Transverse colon (tissue), 4 donors: ENCODE measurements around the gene AKR1C1. TPM values are rescaled to one million over a fixed set of nuclear protein-coding genes. Genes with fewer than 3 reads are reported as not detected.
A peak's percentile ranks its signal among the peaks of the same experiment; 100 is the strongest.
"Not testable (repeated sequence)": the region's sequence is repeated elsewhere in the genome, so short reads cannot be mapped to it uniquely, and the experiment has no call there.

Source experiments
- DNase-seq: peaks from one replicate; pipeline ENCODE4 v3.0.0-alpha.2; 2019
- H3K27ac ChIP-seq, 4 donors: fragments of 200-600 bp; sonication (generic); 2 replicates each; pipeline ENCODE4 v1.5.1; 2016 to 2018; ENCODE audit warnings: inconsistent platforms in 4 of 4
- H3K27me3 ChIP-seq: fragments of 200-600 bp; sonication (generic); 2 replicates; pipeline ENCODE4 v1.5.1; 2017; ENCODE audit warnings: inconsistent platforms
- H3K36me3 ChIP-seq, 4 donors: fragments of 200-600 bp; sonication (generic); 2 replicates each; pipeline ENCODE4 v1.5.1; 2017 to 2019; ENCODE audit warnings: inconsistent platforms in 4 of 4
- H3K4me1 ChIP-seq, 4 donors: fragments of 200-600 bp; sonication (generic); 2 replicates each; pipeline ENCODE4 v1.5.1; 2017 to 2020; ENCODE audit warnings: inconsistent platforms in 4 of 4
- H3K4me3 ChIP-seq, 4 donors: fragments of 200-600 bp; sonication (generic); 1 replicate in 1 of 4; 2 replicates in 3 of 4; pipeline versions ENCODE4 v1.5.1 to v1.6.1; 2017 to 2019; ENCODE audit warnings: inconsistent platforms in 4 of 4
- H3K9me3 ChIP-seq, 2 donors: fragments of 200-600 bp; sonication (generic); 2 replicates each; pipeline ENCODE4 v1.5.1; 2017 to 2019; ENCODE audit warnings: inconsistent platforms in 2 of 2
- CTCF ChIP-seq, 5 experiments: fragments of 200-600 bp in 3 of 5; fragments of 450-650 bp in 2 of 5; sonication (generic) in 3 of 5; IDR thresholded peaks; 1 replicate in 2 of 5; 2 replicates in 3 of 5; pipeline ENCODE4 v1.5.1; 2016 to 2017; ENCODE audit warnings: antibody characterized with exemption in 5 of 5, inconsistent platforms in 3 of 5, mild to moderate bottlenecking in 2 of 5, moderate library complexity in 1 of 5
- EP300 ChIP-seq: sonication (generic); formaldehyde crosslinking; IDR thresholded peaks from one replicate; pipeline ENCODE4 v1.6.1; 2017; ENCODE audit warnings: antibody characterized with exemption, low read depth
- POLR2A ChIP-seq: fragments of 450-650 bp; IDR thresholded peaks from one replicate; pipeline ENCODE4 v1.6.1; 2016; ENCODE audit warnings: antibody characterized with exemption, mild to moderate bottlenecking, moderate library complexity
- POLR2AphosphoS5 ChIP-seq, 3 donors: sonication (generic); formaldehyde crosslinking; IDR thresholded peaks; one replicate each; pipeline ENCODE4 v1.6.1; 2016; ENCODE audit warnings: antibody characterized with exemption in 3 of 3
- WGBS, 2 donors: methylation state at CpG; one replicate each; pipeline ENCODE4 v1.1.5; 2018; ENCODE audit warnings: low coverage in 1 of 2; 5-methylcytosine and 5-hydroxymethylcytosine counted together
- in situ Hi-C, 4 donors: fragments of 200-750 bp; cut with MboI; loops; one replicate each; pipeline versions ENCODE4 v1.15.0 to v1.15.1; 2017; ENCODE audit warnings: low sequenced_read_pairs in 3 of 4, low pct_ligation_motif_present in 1 of 4, low pct_unique_long_range_greater_than_20kb in 1 of 4
- intact Hi-C: fragments of 100-400 bp; cut with DNase I; formaldehyde crosslinking; loops from one replicate; pipeline ENCODE4 v1.15.1; 2023; ENCODE audit warnings: low total_unique reads
- total RNA-seq, 4 donors: library from RNA; depleted of rRNA; stranded (reverse); fragments of >200 nt; gene quantifications; one replicate each; pipeline ENCODE4 v1.1.0, GENCODE V29; 2016

Gene AKR1C1
- total RNA-seq: 10 to 100 TPM in 3 of 4 donors, 1 to 10 TPM in 1; 3.0 to 20.5 (median 14.2) TPM

- H3K4me3 ChIP-seq, H3K4me1 ChIP-seq, in situ Hi-C loops, H3K9me3 ChIP-seq, H3K36me3 ChIP-seq, DNase-seq, intact Hi-C loops, H3K27me3 ChIP-seq: not testable (repeated sequence)
- WGBS, 2 donors: 33 to 88% methylated on average over 1 to 6 of the region's 7 CpGs
- TF ChIP-seq POLR2A: peak; percentile 19
- peak; percentile 27 to 45 (median 35) for TF ChIP-seq POLR2AphosphoS5 (IDR thresholded peaks at IDR 0.05)
- H3K27ac ChIP-seq: peak within 1 kb of the TSS in 1 of 4 donors; percentile 41
Measured at GRCh38 chr10:4962876-4963814, at the start of gene AKR1C1. AKR1C1 (plus strand) TSS chr10:4963415; CDS start chr10:4963445, 30 bp downstream.

DNA sequence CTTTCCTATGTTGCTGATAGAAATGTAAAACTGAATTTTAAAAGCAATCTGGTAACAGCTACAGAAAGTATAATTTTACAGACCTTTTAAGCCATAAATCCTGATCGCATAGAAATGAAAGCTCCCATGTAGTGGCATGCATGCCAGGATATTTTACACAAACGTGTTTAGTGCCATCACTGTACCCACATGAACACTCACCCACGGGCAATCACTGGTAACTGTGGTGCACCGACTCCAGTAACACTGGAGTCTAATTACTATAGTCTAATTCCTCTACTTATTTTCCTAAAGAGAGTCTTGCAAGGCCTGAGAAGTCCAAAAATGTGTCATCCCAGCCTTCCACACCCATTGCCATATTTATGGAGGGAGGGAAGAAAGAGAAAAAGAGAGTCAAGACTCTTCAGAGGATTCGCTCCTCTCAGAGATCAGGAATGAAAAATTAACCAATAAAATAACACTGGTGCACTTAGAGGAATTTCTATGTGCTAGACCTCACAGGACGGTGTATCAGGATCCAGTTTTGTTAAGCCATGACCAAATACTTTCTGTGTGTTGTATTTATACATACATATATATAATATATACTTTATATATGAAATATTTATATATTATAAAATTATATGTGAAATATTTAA, 48.9 kb upstream of the AKR1C1 start:
- TF ChIP-seq POLR2AphosphoS5 (IDR thresholded peaks at IDR 0.05) (no peak), EP300 (no peak)
- no peaks in the 10 kb centered on the region for H3K9me3 ChIP-seq
- no peak overlapping the region for H3K27ac ChIP-seq
- 73 to 84% methylated on average over 6 of the region's 6 CpGs for WGBS, 2 donors
- no peak overlapping the region for H3K4me3 ChIP-seq
- no peaks in the 10 kb centered on the region for H3K27me3 ChIP-seq
- no peak for DNase-seq
- no peaks in the 10 kb centered on the region for H3K4me1 ChIP-seq
- H3K36me3 ChIP-seq: no peaks in the 10 kb centered on the region
- intact Hi-C loops (no loop called here), in situ Hi-C loops (no loop called here)

DNA sequence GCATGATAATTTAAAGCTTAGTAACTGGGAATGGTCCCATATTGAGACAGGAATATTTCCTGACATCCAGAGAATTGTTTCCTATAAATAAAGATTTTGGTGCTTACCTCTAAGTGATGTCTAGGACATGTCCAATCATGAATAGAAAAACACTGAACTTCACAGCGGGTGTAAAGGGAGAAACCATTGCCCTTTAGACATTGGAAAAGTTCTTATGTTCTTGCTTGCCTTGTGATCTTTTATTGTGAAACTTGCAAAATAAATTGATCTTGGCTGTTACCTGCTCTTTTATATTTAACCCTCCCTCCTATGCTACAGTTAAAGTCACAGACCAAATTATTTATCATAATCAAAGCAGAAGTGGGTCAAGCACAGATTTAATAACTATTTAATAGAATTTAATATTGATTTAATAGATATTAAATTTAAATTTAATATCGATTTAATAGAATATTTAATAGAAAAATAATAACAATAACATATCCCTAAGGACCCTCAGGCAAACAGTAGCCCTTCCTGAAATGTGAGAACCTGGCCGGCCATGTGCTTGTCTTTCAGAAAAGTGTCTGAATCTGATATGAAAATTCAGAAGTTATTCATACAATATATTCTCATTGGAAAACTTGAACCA, 47.0 kb upstream of the AKR1C1 start:
- H3K27me3 ChIP-seq: no peaks in the 10 kb centered on the region
- H3K9me3 ChIP-seq: no peaks in the 10 kb centered on the region
- 87 to 88% methylated on average over 3 of the region's 3 CpGs for WGBS, 2 donors
- no peak overlapping the region for H3K4me3 ChIP-seq
- H3K4me1 ChIP-seq: no peaks in the 10 kb centered on the region
- DNase-seq: no peak
- H3K36me3 ChIP-seq: no peaks in the 10 kb centered on the region
- in situ Hi-C loops: no loop called here
- no peak overlapping the region for H3K27ac ChIP-seq
- intact Hi-C loops: no loop called here
- no peak for TF ChIP-seq POLR2AphosphoS5 (IDR thresholded peaks at IDR 0.05)
- no peak for TF ChIP-seq CTCF (IDR thresholded peaks at IDR 0.05)
- TF ChIP-seq POLR2A: no peak
- TF ChIP-seq EP300: no peak

- TF ChIP-seq POLR2AphosphoS5 (IDR thresholded peaks at IDR 0.05) (no peak), EP300 (no peak), POLR2A (no peak), CTCF (IDR thresholded peaks at IDR 0.05) (no peak)
- no peaks in the 10 kb centered on the region for H3K36me3 ChIP-seq
- 56 to 86% methylated on average over 1 of the region's 1 CpG for WGBS, 2 donors
- H3K4me1 ChIP-seq: no peaks in the 10 kb centered on the region
- H3K4me3 ChIP-seq: no peak overlapping the region
- in situ Hi-C loops (no loop called here), intact Hi-C loops (no loop called here)
- no peak for DNase-seq
- no peaks in the 10 kb centered on the region for H3K27me3 ChIP-seq
- H3K27ac ChIP-seq: no peak overlapping the region
- H3K9me3 ChIP-seq: no peaks in the 10 kb centered on the region
Measured at GRCh38 chr10:4918236-4918635, 45.0 kb upstream of the AKR1C1 start.

DNA sequence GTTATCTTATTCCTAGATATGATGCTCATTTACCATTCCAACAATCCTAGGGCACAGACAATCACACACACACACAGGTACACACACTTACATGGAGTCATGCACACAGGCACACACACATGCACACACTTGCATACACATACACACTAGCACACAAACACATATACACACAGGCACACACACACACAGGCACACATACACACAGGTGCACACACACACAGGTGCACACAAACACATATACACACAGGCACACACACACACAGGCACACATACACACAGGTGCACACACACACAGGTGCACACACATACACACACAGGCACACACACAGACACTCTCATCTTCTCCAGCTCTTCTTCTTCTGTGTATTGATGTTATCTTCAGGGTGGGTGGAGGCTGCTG, 38.7 kb upstream of the AKR1C1 start:
- H3K36me3 ChIP-seq, in situ Hi-C loops, DNase-seq: not testable (repeated sequence)

More for the DNA sequence above, 38.7 kb upstream of the AKR1C1 start:
- H3K4me3 ChIP-seq, H3K4me1 ChIP-seq, H3K27ac ChIP-seq, H3K27me3 ChIP-seq, intact Hi-C loops: not testable (repeated sequence)
- H3K9me3 ChIP-seq: peaks cover 8 to 13% of the 10 kb centered on the region in 2 donors
